A549 (cell line): ENCODE data around the gene TUB. TPM values are rescaled to one million over a fixed set of nuclear protein-coding genes. Genes with fewer than 3 reads are reported as not detected.

Source experiments
- ATAC-seq, 2 experiments: fragments of 200-7000 bp in 1 of 2; fragments of >200 bp in 1 of 2; cut with Nextera tagmentation in 1 of 2; cut with Tn5 transposase in 1 of 2; 3 replicates each; pipeline versions ENCODE4 v1.8.0 to v1.9.1; 2018 to 2020; ENCODE audit warnings: mild to moderate bottlenecking in 1 of 2, moderate library complexity in 1 of 2
- CTCF ChIA-PET: fragments of 300-600 bp; sonication (Branson Sonifier 250); formaldehyde crosslinking; extraction: SDS; loops from one replicate; lab custom pipeline; 2021; ENCODE audit warnings: antibody characterized with exemption, inconsistent platforms; lab: Yijun Ruan, JAX
- POLR2A ChIA-PET: fragments of 350-600 bp; formaldehyde crosslinking; extraction: SDS; loops from one replicate; lab custom pipeline; 2021; ENCODE audit warnings: antibody characterized with exemption, inconsistent platforms; lab: Yijun Ruan, JAX
- DNase-seq, 2 experiments: peaks; one replicate each; pipeline versions ENCODE4 v3.0.0 to v3.0.0-alpha.2; 2011 to 2016; ENCODE audit warnings: low read depth in 1 of 2, low spot score in 1 of 2
- FAIRE-seq: peaks from 2 replicates; lab custom pipeline; 2011; peaks lifted over from hg19 to GRCh38; lab: Jason Lieb, UNC
- H3K27ac ChIP-seq, 2 experiments: fragments of >200 bp; sonication (Bioruptor Twin); formaldehyde crosslinking; 3 replicates each; pipeline ENCODE4 v1.5.1; 2016 to 2017
- H3K4me1 ChIP-seq: fragments of >200 bp; sonication (Bioruptor Twin); formaldehyde crosslinking; 3 replicates; pipeline ENCODE4 v1.6.1; 2016
- H3K4me2 ChIP-seq: fragments of >200 bp; sonication (Bioruptor Twin); formaldehyde crosslinking; 3 replicates; pipeline ENCODE4 v1.6.1; 2016
- H3K4me3 ChIP-seq: fragments of >200 bp; sonication (Bioruptor Twin); formaldehyde crosslinking; 3 replicates; pipeline ENCODE4 v1.5.1; 2016
- H3K9me3 ChIP-seq: fragments of >200 bp; sonication (Bioruptor Twin); formaldehyde crosslinking; 3 replicates; pipeline ENCODE4 v1.6.1; 2016
- ATOH8 ChIP-seq: fragments of 250-450 bp; sonication (Bioruptor Pico); IDR thresholded peaks from 2 replicates; pipeline ENCODE4 v1.5.0; 2020; ENCODE audit warnings: low read depth, mild to moderate bottlenecking, moderate library complexity
- BHLHE40 ChIP-seq: IDR thresholded peaks from 2 replicates; pipeline ENCODE4 v1.6.1; 2012; ENCODE audit warnings: low read depth, low read length, inconsistent platforms
- CBX8 ChIP-seq: fragments of 200-600 bp; sonication (generic); IDR thresholded peaks from 2 replicates; pipeline ENCODE4 v1.6.1; 2016
- CHD2 ChIP-seq: fragments of 150-350 bp; IDR thresholded peaks from 2 replicates; pipeline ENCODE4 v1.6.1; 2014; ENCODE audit warnings: low read length; ENCODE audit not compliant: partially characterized antibody
- CHD4 ChIP-seq: fragments of 200-600 bp; sonication (generic); IDR thresholded peaks from 2 replicates; pipeline ENCODE4 v1.6.1; 2016; ENCODE audit warnings: antibody characterized with exemption, mild to moderate bottlenecking, borderline replicate concordance
- E2F6 ChIP-seq: IDR thresholded peaks from 2 replicates; pipeline ENCODE4 v1.6.1; 2012; ENCODE audit warnings: low read depth, borderline replicate concordance
- FOSB ChIP-seq: fragments of 250-450 bp; sonication (Bioruptor Pico); IDR thresholded peaks from 2 replicates; pipeline ENCODE4 v1.5.0; 2020; ENCODE audit warnings: mild to moderate bottlenecking, moderate library complexity
- FOSL2 ChIP-seq, 2 experiments: fragments of 450-650 bp in 1 of 2; fragments of >200 bp in 1 of 2; sonication (Bioruptor Twin) in 1 of 2; formaldehyde crosslinking; IDR thresholded peaks; 2 replicates each; pipeline versions ENCODE4 v1.5.0 to v1.6.1; 2016 to 2020; ENCODE audit warnings: mild to moderate bottlenecking in 1 of 2, moderate library complexity in 1 of 2
- FOXS1 ChIP-seq: fragments of 250-450 bp; sonication (Bioruptor Pico); IDR thresholded peaks from 2 replicates; pipeline ENCODE4 v1.5.0; 2020; ENCODE audit warnings: mild to moderate bottlenecking, moderate library complexity
- HEYL ChIP-seq: fragments of 250-450 bp; sonication (Bioruptor Pico); IDR thresholded peaks from 2 replicates; pipeline ENCODE4 v1.8.0; 2021; ENCODE audit warnings: mild to moderate bottlenecking, moderate library complexity
- HOXB13 ChIP-seq: fragments of 250-450 bp; sonication (Bioruptor Pico); IDR thresholded peaks from 2 replicates; pipeline ENCODE4 v1.5.0; 2020; ENCODE audit warnings: low read depth, mild to moderate bottlenecking, moderate library complexity
- JUN ChIP-seq, 2 experiments: fragments of >200 bp; sonication (Bioruptor Twin); formaldehyde crosslinking; IDR thresholded peaks; 2 replicates in 1 of 2; 3 replicates in 1 of 2; pipeline ENCODE4 v1.6.1; 2016 to 2017
- KDM5A ChIP-seq: fragments of 200-600 bp; sonication (generic); IDR thresholded peaks from 2 replicates; pipeline ENCODE4 v1.6.1; 2016; ENCODE audit warnings: antibody characterized with exemption, mild to moderate bottlenecking
- MAFK ChIP-seq: fragments of 450-650 bp; IDR thresholded peaks from 2 replicates; pipeline ENCODE4 v1.6.1; 2014; ENCODE audit not compliant: partially characterized antibody
- MAZ ChIP-seq: fragments of 150-350 bp; IDR thresholded peaks from 2 replicates; pipeline ENCODE4 v1.6.1; 2014; ENCODE audit warnings: antibody characterized with exemption, low read depth, low read length, borderline replicate concordance
- NPAS2 ChIP-seq: fragments of 250-450 bp; sonication (Bioruptor Pico); IDR thresholded peaks from 2 replicates; pipeline ENCODE4 v1.8.0; 2022; ENCODE audit warnings: mild to moderate bottlenecking, moderate library complexity, borderline replicate concordance
- PHF8 ChIP-seq: fragments of 200-600 bp; sonication (generic); IDR thresholded peaks from 2 replicates; pipeline ENCODE4 v1.6.1; 2016; ENCODE audit warnings: low read depth, mild to moderate bottlenecking, antibody characterized with exemption, moderate library complexity, borderline replicate concordance
- POLR2A ChIP-seq: IDR thresholded peaks from 2 replicates; pipeline ENCODE4 v1.6.1; 2012; ENCODE audit warnings: mild to moderate bottlenecking, low read length
- POLR2AphosphoS2 ChIP-seq: conservative IDR thresholded peaks from 2 replicates; pipeline ENCODE4 v1.6.1; 2012; ENCODE audit warnings: low read length, improper control_type of control experiment, inconsistent platforms
- REST ChIP-seq: fragments of 200-600 bp; sonication (generic); IDR thresholded peaks from 2 replicates; pipeline ENCODE4 v1.6.1; 2016; ENCODE audit warnings: antibody characterized with exemption, mild to moderate bottlenecking, moderate library complexity
- RFX5 ChIP-seq: fragments of 450-650 bp; IDR thresholded peaks from 2 replicates; pipeline ENCODE4 v1.7.1; 2014; ENCODE audit warnings: antibody characterized with exemption, mild to moderate bottlenecking, moderate library complexity
- RNF2 ChIP-seq: fragments of 200-600 bp; sonication (generic); IDR thresholded peaks from 2 replicates; pipeline ENCODE4 v1.6.1; 2016; ENCODE audit warnings: low read depth, mild to moderate bottlenecking, antibody characterized with exemption, moderate library complexity, borderline replicate concordance
- TP53 ChIP-seq: fragments of 250-450 bp; sonication (Bioruptor Pico); IDR thresholded peaks from 2 replicates; pipeline ENCODE4 v1.5.0; 2021; ENCODE audit warnings: mild to moderate bottlenecking, moderate library complexity
- ZNF302 ChIP-seq: fragments of 250-450 bp; sonication (Bioruptor Pico); IDR thresholded peaks from 2 replicates; pipeline ENCODE4 v1.9.0; 2021; ENCODE audit warnings: inconsistent platforms, mild to moderate bottlenecking, moderate library complexity
- WGBS: methylation state at CpG from one replicate; pipeline ENCODE4 v1.1.6; 2017; ENCODE audit errors: missing lambda C conversion rate; 5-methylcytosine and 5-hydroxymethylcytosine counted together
- polyA plus RNA-seq, 4 experiments: library from polyadenylated mRNA; depleted of rRNA in 3 of 4; stranded (reverse); fragments of >200 nt; fragmentation: RNase III in 1 of 4; extraction: RNeasy Plus Mini Kit Qiagen cat#74134 plus additional on column Dnase treatment in 1 of 4; gene quantifications; 2 replicates in 3 of 4; 3 replicates in 1 of 4; pipeline ENCODE4 v1.2.3, GENCODE V29; 2011 to 2017

TUB gene
- polyA plus RNA-seq, 2 of the 4 experiments (the other 2 are of a cell fraction): 11.3 to 13.2 TPM

GRCh38 chr11:8038811-8039529, 42.0 kb upstream of the TUB start:
- Histone ChIP-seq H3K4me2 (no peak overlapping the region), H3K27ac (no peak overlapping the region), H3K9me3 (no peaks in the 10 kb centered on the region), H3K4me3 (no peak overlapping the region), H3K4me1 (no peaks in the 10 kb centered on the region)
- ChIA-PET CTCF (interaction anchor here (0.9 to 17.4 kb wide), 3 partner anchors 20 to 52 kb away, joined by 4 to 644 read pairs (median 57); partner anchors contain the start of gene TUB), POLR2A (no interaction called here)
- FAIRE-seq (no peak), ATAC-seq (no peak), DNase-seq (no peak)
- TF ChIP-seq CHD4 (no peak), ATOH8 (CRISPR knock-in tag) (no peak), FOSL2 (IDR thresholded peaks at IDR 0.05) (no peak), FOSL2 (CRISPR knock-in tag; IDR thresholded peaks at IDR 0.05) (no peak), CHD2 (no peak), MAZ (no peak)
- 42% methylated on average over 10 of the region's 12 CpGs for WGBS

- 73% methylated on average over 10 of the region's 10 CpGs for WGBS
- DNase-seq (no peak), FAIRE-seq (no peak), ATAC-seq (no peak)
- H3K4me1 ChIP-seq: no peaks in the 10 kb centered on the region
- no peak overlapping the region for H3K4me3 ChIP-seq
- no peak overlapping the region for H3K4me2 ChIP-seq
- TF ChIP-seq CBX8 (no peak), TP53 (CRISPR knock-in tag) (no peak), HOXB13 (CRISPR knock-in tag) (no peak), BHLHE40 (no peak), E2F6 (no peak), KDM5A (no peak), POLR2A (no peak), FOSB (CRISPR knock-in tag) (no peak), PHF8 (no peak), RFX5 (no peak), HEYL (CRISPR knock-in tag) (no peak), ZNF302 (no peak), JUN (IDR thresholded peaks at IDR 0.05) (no peak), MAZ (no peak), REST (no peak), FOXS1 (CRISPR knock-in tag) (no peak), MAFK (no peak), RNF2 (no peak), POLR2AphosphoS2 (no peak), NPAS2 (CRISPR knock-in tag) (no peak)
- POLR2A ChIA-PET: no interaction called here
- CTCF ChIA-PET: interaction anchor here (0.9 to 17.4 kb wide), 3 partner anchors 33 to 51 kb away, joined by 4 to 644 read pairs (median 10); partner anchors contain the start of gene TUB
- H3K9me3 ChIP-seq: no peaks in the 10 kb centered on the region
- H3K27ac ChIP-seq: no peak overlapping the region
These were observed 41.3 kb upstream of the TUB start for GRCh38 chr11:8039530-8040260.
